HEK293 (cell line): Measurements from ENCODE around the gene PAQR5.

ENCODE experiments used
- SP2 ChIP-seq: fragments of 450-650 bp; formaldehyde crosslinking; IDR thresholded peaks from 2 replicates; pipeline ENCODE4 v1.5.1; 2016; ENCODE audit warnings: missing biosample characterization, missing genetic modification characterization
- TCF7L2 ChIP-seq: IDR thresholded peaks from 2 replicates; pipeline ENCODE4 v1.6.1; 2011; ENCODE audit warnings: low read depth, mild to moderate bottlenecking, inconsistent platforms, low read length, moderate library complexity, borderline replicate concordance
- ZNF140 ChIP-seq: fragments of 450-650 bp; formaldehyde crosslinking; IDR thresholded peaks from 2 replicates; pipeline ENCODE4 v1.5.1; 2016; ENCODE audit warnings: missing biosample characterization, missing genetic modification characterization
- ZNF221 ChIP-seq: fragments of 450-650 bp; formaldehyde crosslinking; IDR thresholded peaks from 2 replicates; pipeline ENCODE4 v1.5.1; 2017; ENCODE audit warnings: missing biosample characterization, missing genetic modification characterization, borderline replicate concordance

DNA sequence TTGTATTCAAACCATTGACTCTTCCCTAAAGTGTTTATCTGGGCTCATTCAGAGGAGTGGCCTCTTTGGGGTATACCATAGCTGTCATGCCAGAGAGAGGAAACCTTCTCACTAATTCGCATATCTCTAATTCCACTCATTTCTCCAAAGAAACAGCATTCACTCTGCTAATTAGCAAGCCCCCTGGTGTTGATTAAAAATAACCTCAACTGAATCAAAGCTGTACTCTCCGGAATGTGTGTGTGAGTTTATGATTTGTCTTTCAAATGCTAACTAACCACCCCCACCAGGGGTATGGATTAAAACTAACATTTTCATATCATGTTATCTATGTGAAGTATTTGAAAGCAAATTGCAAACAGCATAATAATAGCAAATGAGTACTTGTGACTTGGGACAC, 45.5 kb downstream of the PAQR5 start:
- TF ChIP-seq TCF7L2 (no peak), ZNF221 (tag by site-specific recombination) (no peak), SP2 (tag by site-specific recombination) (no peak), ZNF140 (tag by site-specific recombination) (no peak)
